Retina (tissue), 1 donor: ENCODE measurements around the gene ZDHHC1.

Source experiments
- DNase-seq: peaks from one replicate; pipeline ENCODE4 v3.0.0-alpha.2; 2016

The ZDHHC1 gene

GRCh38 chr16:67415872-67416793 lies at the start of gene ZDHHC1:
Gene ZDHHC1 (minus strand): TSS chr16:67416477. CDS start chr16:67407775, 8,702 bp downstream.
- DNase-seq = peak; percentile 96

GRCh38 chr16:67464565-67464964 lies 48.3 kb upstream of the ZDHHC1 start:
- no peak for DNase-seq

DNA sequence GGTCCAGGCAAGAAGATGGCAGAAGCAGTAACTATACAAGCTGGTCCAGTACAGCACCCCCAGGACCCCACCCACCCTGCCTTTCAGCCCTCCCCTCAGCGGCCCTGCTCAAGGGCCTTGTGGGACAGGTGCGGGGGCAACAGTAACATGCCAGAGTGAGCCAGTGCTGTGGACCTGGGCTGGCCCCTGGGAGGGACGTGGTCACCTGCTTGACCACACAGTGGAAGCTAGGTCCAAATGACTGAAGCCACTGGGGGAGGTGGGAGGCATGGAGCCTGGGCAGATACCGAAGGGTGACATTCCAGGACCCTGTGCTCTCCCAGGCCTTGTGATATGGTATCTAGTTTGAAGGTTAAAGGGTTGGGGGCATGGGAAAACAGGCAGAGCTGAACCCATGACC lies 47.4 kb upstream of the ZDHHC1 start:
- no peak for DNase-seq

GRCh38 chr16:67463059-67463458 lies 46.8 kb upstream of the ZDHHC1 start:
- DNase-seq = no peak

- DNase-seq = no peak
Measured at GRCh38 chr16:67462279-67462655, 46.0 kb upstream of the ZDHHC1 start.

DNA sequence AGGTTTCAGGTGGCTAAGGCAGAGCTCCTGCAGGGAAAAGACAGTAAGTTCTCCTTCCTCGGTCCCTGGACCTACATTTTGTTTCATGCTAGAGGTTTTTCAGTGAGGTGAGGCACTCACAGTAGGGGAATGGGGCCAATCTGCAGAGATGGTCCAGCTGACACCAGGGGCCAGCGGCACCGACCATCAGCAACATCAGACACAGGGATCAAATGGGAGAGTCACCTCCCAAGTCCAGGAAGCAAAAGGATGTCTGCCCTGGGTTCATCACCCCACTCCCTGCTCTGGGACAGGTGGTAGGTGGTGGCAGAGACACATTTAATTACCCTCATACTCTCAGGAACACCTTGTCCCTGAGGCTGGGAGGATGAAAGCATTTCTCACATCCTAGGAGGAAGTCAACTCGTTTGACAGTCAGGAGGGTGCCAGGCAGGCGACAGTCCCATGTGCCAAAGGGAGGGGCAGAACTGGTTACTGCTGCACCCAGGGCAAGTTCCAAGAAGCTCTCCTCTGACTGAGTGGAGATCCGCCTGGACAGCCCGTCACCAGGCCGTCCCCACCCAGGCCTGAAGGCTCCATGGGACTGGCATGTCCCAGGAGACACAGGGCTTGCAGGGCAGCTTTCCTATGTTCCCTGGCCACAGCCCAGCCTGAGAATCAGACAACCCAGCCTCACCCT lies 45.5 kb upstream of the ZDHHC1 start:
- no peak for DNase-seq

- no peak for DNase-seq
Measured at GRCh38 chr16:67460961-67461360, 44.7 kb upstream of the ZDHHC1 start.

- no peak for DNase-seq
Measured at GRCh38 chr16:67460168-67460567, 43.9 kb upstream of the ZDHHC1 start.

- DNase-seq = no peak
Measured at GRCh38 chr16:67459861-67460150, 43.5 kb upstream of the ZDHHC1 start.

- DNase-seq = no peak
Measured at GRCh38 chr16:67459066-67459860, 43.0 kb upstream of the ZDHHC1 start.

DNA sequence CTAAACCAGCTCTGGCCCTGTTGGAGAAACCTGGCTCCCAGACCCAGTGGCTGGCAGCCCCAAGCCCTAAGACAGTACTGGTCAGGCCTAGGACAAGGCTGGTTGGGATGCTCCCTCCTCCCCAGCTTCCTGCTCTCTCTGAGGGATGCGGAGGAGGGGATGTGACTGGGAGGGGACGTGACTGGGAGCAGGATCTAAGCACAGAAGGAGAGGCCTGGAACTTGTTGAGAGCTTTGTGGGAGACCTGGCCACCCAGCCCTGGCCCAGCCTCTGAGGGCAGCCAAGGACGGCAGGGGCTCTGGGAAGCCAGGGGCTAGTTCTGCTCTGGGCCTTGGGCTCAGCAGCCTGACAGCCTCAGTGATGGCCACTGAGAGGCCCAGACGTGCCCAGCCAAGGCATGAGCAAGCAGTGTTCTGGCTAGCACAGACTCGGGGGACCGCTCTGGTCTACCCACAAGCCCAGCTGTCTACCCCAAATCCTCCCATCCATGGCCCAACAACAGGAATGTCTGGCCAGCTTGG lies 41.9 kb upstream of the ZDHHC1 start:
- DNase-seq = no peak

DNA sequence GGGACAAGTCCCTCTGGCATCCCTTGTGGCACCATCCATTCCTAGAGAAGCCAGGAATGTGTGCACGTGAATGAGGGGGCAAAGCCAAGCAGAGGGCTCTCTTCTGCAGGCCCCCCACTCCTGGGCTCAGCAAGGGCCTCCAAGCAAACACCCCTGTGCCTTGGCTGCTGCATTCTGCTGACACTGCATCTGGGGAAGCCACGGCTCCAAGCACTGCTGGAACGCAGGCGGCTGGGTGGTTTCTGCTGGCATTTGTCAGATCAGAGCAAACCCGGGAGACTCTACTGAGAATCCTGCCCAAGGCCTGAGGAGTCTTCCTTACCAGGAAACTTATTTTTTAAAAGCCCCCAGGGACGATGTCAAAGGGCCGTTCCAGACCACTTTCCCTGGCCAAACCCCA lies 41.3 kb upstream of the ZDHHC1 start:
- DNase-seq = no peak

DNA sequence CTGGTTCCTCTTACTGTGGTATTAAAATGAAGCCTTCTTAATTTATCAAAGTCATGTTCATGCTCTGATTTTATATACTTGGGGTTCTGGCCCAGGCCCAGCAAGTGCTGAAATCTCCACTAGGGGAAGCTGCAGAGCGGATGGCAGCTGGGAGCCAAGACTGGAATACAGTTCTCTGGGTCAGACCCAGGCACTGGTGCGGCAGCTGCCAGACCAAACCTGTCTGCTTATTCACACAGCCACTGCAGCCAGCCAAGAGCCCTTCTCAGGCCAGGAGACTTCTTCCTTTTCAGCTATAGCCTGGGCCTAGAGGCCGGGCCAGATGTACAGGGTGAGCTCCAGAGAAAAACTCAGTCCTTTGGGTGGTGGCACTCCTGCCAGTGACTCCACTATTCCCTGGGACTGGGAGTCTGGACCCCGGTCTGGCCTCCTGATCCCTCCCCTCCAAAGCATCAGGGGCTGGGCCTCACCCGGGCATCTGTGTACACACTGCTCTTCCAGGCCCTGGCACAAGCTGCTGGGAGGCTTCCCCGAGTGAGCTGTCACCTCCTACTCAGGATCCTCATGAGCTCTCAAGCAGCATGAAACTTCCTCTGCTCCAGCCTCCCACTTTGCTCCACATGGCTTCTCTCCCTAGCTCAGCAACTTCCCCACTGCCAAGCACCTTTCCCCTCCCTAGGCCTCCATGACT lies 40.3 kb upstream of the ZDHHC1 start:
- DNase-seq = no peak

DNA sequence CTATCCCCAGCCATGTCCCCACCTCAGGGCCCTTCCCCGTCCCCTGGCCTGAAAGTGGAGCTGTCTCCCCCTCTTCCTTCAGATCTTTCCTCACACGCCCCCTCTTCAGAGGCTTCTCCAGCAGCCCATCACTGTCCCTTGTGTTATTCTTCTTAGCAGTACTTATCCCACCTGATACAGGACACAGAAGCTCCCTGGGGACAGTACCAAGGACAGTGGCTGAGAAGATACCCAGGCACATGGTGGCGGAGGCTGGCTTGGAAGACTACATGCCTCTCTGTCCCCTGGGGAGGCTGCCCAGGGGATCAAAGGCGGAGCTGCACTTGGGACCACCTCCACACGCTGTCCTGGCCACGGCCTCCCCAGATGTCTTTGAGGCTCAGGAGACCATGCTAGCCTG lies 38.6 kb upstream of the ZDHHC1 start:
- no peak for DNase-seq

- DNase-seq = no peak
Measured at GRCh38 chr16:67454104-67454503, 37.8 kb upstream of the ZDHHC1 start.

DNA sequence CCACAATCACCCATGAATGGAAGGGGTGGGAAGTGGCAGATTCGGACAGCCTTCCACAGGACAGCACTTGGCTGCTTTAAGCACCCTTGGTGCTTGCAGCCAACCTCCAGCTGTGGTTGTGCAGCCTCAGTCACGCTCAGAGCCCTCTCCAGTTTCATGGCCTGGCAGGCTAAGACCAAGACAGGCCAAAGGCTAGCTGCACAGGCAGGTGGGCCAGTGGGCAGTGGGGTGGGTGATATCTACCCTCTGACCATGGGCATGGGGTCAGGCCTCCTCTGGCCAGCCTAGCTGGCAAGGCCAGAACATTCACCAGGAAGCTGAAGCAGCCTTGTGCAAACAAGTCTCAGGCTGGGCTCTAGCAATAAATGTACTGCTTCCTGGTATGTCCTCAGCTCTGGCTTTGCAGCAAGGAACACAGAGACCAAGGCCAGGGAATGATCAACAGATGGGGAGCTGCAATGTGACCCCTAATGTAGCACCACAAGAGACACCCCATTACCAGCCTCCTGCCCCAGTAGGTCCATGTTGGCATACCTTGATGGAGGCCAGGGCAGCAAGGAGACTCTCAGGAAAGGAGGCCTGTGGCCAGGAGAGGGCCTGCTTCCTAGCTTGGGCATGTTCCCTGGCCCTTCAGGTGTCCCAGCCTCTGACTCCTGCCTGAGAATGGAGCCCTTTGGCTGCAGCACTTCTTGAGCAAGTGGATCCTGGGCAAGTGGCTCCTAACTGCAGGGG lies 35.6 kb upstream of the ZDHHC1 start:
- DNase-seq = no peak

- DNase-seq = no peak
Measured at GRCh38 chr16:67451061-67451703, 34.9 kb upstream of the ZDHHC1 start.

DNA sequence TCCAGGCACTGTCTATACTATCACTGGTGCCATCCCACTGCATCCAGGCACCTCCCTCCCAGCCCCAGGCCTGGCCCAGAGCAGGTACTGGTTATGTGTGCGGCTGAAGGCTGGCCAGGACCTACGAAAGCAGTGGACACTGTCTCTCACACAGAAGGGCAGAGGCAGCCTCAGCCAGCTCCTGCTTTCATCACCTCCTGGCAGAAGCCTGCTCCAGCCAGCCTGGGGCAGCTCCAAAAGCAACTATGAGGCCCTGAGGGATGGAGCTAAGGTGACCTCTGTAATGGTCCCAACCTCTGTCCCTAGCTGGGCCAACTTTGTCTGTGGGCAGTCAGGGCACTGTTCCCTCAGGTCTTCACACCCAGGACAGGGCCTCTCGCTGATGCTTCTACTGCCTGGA lies 33.5 kb upstream of the ZDHHC1 start:
- no peak for DNase-seq

DNA sequence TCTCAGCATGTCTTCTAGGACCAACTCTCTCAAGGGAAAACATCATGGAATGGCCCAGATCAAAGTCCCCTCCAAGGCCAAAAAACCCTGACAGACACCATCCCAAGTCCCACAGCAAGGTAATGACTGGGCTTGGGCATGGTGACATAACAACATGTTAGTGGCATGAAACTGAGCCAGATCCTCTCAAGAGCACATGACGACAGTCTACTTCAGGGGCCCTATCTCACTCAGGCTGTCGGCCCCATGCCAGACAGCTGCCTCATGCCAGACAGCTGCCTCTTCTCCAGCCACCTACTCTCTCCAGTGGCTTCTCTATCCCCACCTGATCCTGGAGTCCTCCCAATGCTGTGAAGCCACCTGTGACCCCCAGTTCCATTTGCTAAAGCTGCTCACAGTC lies 33.1 kb upstream of the ZDHHC1 start:
- no peak for DNase-seq

GRCh38 chr16:67448580-67448979 lies 32.3 kb upstream of the ZDHHC1 start:
- DNase-seq = no peak

DNA sequence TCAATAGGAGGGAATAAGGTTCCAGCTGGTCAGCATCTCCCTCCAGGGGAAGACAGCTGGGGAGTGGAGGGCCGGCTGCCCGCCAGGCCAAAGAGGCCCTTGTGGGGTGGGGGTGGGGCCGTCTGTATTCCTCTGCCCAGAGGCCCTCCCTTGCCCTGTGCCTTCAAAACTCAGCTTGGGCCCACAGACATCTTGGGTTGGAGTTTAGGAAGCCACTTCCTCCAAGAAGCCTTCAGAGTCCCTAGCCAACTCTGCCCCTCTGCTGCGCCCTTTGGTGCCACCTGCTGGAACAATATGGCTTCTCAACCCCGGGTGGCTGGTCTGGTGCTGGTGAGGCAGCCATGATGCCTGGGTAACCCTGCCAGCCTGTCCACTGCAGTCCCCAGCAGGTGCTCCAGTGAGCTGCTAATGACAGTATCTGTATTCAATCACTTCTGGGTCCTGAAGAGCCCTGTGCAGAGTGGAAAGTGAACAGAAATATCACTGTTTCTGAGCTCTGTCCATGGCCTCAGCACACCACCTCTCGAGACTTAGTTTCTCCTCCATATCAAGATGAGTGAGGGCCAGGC lies 31.3 kb upstream of the ZDHHC1 start:
- DNase-seq = peak; percentile 26
